ENCODE results near the gene OR52D1. TPM values are rescaled to one million over a fixed set of nuclear protein-coding genes. Genes with fewer than 3 reads are reported as not detected.
A peak's percentile ranks its signal among the peaks of the same experiment; 100 is the strongest.

Gene OR52D1
- total and polyA plus RNA-seq, 9 of the 15 experiments (the other 6 are each of a cell fraction or from before 2014, with no cell fraction given): 0.14 to 1.3 (median 0.97) TPM; not detected in 6

DNA sequence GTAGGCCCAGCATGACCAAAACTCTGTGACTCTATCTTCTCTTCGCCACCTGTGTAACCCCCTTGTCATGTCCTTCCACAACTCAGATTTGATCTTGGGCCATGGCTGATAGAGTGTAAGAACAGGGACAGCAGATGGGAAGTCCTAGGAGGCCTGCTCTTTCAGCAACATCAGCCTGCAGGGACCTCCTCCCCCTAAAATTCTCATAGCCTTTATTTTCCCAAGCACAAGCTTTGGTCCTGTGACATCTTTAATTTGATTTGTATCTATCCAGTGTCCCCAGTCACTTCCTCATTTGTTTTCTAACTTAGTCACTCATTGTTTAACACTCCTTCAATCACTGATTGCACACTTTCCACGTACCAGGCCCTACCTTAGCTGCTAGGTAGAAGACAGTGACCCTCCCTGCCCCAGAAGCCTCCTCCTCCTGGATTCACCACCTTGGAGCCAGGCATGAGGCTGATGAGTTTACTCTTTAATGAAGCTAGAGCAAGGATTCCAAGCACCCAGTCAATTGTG, 16.0 kb downstream of the OR52D1 start:
- intact Hi-C loops (cut with micrococcal nuclease): loop anchor here (10.0 kb wide), 3 partner anchors 90 to 300 kb away; partner anchors contain the start of genes OR51V1 and TRIM6
- peak; percentile 47 to 73 (median 59) for DNase-seq (ENCODE audit: extremely low read depth in 1 of 4, low spot score in 3 of 4)
- in situ Hi-C loops (cut with MboI): no loop called here
- Histone ChIP-seq H4K20me1 (replicated peaks; ENCODE audit: control insufficient read depth, insufficient read depth, low read length) (peaks cover 43% of the 10 kb centered on the region), H3K9me1 (ENCODE audit: control insufficient read depth, insufficient read depth, low read length) (peaks cover 3% of the 10 kb centered on the region), H3K4me2 (ENCODE audit: insufficient read depth, low read length) (peak overlapping the region; percentile 93), H3K79me2 (ENCODE audit: control insufficient read depth, insufficient read depth, low read length) (peaks cover 60% of the 10 kb centered on the region), H3K27ac (ENCODE audit: extremely low read depth, low read depth, low read length) (peak overlapping the region; percentile 71), H3K36me3 (ENCODE audit: control insufficient read depth, insufficient read depth, low read length) (peaks cover 43% of the 10 kb centered on the region), H2AFZ (ENCODE audit: low read depth, low read length) (no peak overlapping the region), H3K9ac (ENCODE audit: insufficient read depth in 1 of 2, low read depth in 2 of 2, low read length in 2 of 2) (peak overlapping the region; percentile 92), H3K4me1 (replicated peaks in 1 of 2; ENCODE audit: control insufficient read depth in 2 of 2, insufficient read depth in 2 of 2, low read length in 2 of 2) (peaks cover 23 to 62% of the 10 kb centered on the region in 2 experiments), H3K9me3 (replicated peaks; ENCODE audit: control insufficient read depth, insufficient read depth, low read depth, low read length) (no peaks in the 10 kb centered on the region), H3K27me3 (ENCODE audit: control insufficient read depth in 2 of 2, insufficient read depth in 2 of 2, low read length in 2 of 2) (no peaks in the 10 kb centered on the region), H3K4me3 (peak overlapping the region; percentile 52)
- ChIA-PET POLR2A (interaction anchor here (0.6 to 8.7 kb wide), 24 partner anchors 11 to 1058 kb away, joined by 3 to 123 read pairs (median 4); partner anchors contain the start of genes TRIM5 and UBQLNL), CTCF (ENCODE audit: low intra/inter-chr PET ratio) (no interaction called here)
- BruUV-seq (replicated peaks): no TSS peak
- peak; percentile 74 for FAIRE-seq
- peak; percentile 68 for ATAC-seq
- WGBS (ENCODE audit: insufficient coverage, low coverage, missing lambda C conversion rate): 0% methylated on average over 2 of the region's 2 CpGs
- TF ChIP-seq, protein P1, sequence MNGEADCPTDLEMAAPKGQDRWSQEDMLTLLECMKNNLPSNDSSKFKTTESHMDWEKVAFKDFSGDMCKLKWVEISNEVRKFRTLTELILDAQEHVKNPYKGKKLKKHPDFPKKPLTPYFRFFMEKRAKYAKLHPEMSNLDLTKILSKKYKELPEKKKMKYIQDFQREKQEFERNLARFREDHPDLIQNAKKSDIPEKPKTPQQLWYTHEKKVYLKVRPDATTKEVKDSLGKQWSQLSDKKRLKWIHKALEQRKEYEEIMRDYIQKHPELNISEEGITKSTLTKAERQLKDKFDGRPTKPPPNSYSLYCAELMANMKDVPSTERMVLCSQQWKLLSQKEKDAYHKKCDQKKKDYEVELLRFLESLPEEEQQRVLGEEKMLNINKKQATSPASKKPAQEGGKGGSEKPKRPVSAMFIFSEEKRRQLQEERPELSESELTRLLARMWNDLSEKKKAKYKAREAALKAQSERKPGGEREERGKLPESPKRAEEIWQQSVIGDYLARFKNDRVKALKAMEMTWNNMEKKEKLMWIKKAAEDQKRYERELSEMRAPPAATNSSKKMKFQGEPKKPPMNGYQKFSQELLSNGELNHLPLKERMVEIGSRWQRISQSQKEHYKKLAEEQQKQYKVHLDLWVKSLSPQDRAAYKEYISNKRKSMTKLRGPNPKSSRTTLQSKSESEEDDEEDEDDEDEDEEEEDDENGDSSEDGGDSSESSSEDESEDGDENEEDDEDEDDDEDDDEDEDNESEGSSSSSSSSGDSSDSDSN (IDR thresholded peaks at IDR 0.05; ENCODE audit: borderline replicate concordance in 1 of 2, low read depth in 2 of 2, low read length in 2 of 2): no peak
- TF ChIP-seq CBFA2T2 (conservative IDR thresholded peaks at IDR 0.05) (peak; percentile 65), FOXM1 (IDR thresholded peaks at IDR 0.05; ENCODE audit: low read depth) (no peak), FOXM1 (CRISPR knock-in tag; IDR thresholded peaks at IDR 0.05; ENCODE audit: low read depth) (no peak), GABPB2 (CRISPR knock-in tag; conservative IDR thresholded peaks at IDR 0.05) (no peak), ILF3 (IDR thresholded peaks at IDR 0.05; ENCODE audit: borderline replicate concordance) (no peak), ZNF316 (IDR thresholded peaks at IDR 0.05) (no peak), ZNF3 (CRISPR knock-in tag; IDR thresholded peaks at IDR 0.05) (no peak), ZFPM2 (CRISPR knock-in tag; IDR thresholded peaks at IDR 0.05) (no peak), NR2C1 (IDR thresholded peaks at IDR 0.05) (no peak), NR2C1 (tag; IDR thresholded peaks at IDR 0.05) (no peak)
- TF ChIP-seq, protein P2, sequence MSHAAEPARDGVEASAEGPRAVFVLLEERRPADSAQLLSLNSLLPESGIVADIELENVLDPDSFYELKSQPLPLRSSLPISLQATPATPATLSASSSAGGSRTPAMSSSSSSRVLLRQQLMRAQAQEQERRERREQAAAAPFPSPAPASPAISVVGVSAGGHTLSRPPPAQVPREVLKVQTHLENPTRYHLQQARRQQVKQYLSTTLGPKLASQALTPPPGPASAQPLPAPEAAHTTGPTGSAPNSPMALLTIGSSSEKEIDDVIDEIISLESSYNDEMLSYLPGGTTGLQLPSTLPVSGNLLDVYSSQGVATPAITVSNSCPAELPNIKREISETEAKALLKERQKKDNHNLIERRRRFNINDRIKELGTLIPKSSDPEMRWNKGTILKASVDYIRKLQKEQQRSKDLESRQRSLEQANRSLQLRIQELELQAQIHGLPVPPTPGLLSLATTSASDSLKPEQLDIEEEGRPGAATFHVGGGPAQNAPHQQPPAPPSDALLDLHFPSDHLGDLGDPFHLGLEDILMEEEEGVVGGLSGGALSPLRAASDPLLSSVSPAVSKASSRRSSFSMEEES (CRISPR knock-in tag; IDR thresholded peaks at IDR 0.05): no peak
- TF ChIP-seq, protein P3, sequence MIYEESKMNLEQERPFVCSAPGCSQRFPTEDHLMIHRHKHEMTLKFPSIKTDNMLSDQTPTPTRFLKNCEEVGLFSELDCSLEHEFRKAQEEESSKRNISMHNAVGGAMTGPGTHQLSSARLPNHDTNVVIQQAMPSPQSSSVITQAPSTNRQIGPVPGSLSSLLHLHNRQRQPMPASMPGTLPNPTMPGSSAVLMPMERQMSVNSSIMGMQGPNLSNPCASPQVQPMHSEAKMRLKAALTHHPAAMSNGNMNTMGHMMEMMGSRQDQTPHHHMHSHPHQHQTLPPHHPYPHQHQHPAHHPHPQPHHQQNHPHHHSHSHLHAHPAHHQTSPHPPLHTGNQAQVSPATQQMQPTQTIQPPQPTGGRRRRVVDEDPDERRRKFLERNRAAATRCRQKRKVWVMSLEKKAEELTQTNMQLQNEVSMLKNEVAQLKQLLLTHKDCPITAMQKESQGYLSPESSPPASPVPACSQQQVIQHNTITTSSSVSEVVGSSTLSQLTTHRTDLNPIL (CRISPR knock-in tag; IDR thresholded peaks at IDR 0.05): no peak

Data from K562 (cell line).